T47D (cell line): ENCODE data around the gene ZNF578.
A peak's percentile ranks its signal among the peaks of the same experiment; 100 is the strongest.
"Not testable (repeated sequence)": the region's sequence is repeated elsewhere in the genome, so short reads cannot be mapped to it uniquely, and the experiment has no call there.

Source experiments
- DNase-seq, 2 experiments: peaks; one replicate each; pipeline versions ENCODE4 v3.0.0 to v3.0.0-alpha.2; 2011 to 2012; ENCODE audit warnings: low read depth in 1 of 2, low spot score in 1 of 2
- JUND ChIP-seq: IDR thresholded peaks from 2 replicates; pipeline ENCODE4 v1.6.1; 2012; ENCODE audit warnings: low read depth
- in situ Hi-C: cut with HindIII; loops from 2 replicates; pipeline ENCODE4 v1.10.0; 2016; ENCODE audit warnings: low sequenced_read_pairs, low pct_unique_long_range_greater_than_20kb

The ZNF578 gene

DNA sequence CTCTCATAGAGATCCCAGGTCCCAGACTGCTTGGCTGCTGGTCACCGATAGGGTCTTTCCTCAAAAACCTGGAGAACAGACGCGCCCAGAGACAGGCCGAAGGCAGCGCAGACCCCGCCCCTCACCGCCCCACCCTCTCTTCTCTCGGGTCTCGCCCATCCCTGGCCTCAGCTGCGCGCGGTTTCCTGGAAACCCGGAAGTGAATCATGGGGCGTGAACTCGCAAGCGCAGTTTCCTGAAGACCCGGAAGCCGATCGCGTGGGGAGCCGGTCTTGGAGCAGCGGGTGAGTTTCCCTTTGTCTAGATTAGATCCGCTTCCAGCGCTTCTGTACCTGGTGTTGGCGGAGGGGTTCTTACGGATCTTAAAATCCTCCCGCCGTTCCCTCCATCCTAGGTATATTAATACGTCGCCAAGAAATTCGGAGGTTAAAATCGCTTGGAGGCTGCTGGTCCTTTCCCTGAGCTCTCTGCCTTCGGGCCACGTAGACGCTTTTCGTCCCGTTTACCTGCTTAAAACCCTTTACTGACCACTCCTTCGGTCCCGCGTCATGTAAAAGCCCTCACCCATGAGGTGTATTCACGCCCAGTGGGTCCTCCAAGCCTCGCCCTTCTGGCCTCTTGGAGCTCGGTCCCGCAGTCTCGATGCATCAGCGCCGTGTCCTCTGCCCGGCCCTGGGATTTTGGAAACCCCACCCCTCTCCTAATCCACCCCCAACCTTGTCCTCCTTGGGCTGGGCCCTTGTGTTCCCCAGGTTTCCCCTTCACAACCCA lies at the start of gene ZNF578:
Gene ZNF578, plus strand, starts transcription at position 230 of the 771 bp plus-strand sequence. CDS start 48,293 bp downstream, outside the sequence.
- no peak for TF ChIP-seq JUND
- no peak for DNase-seq
- in situ Hi-C loops: no loop called here

DNA sequence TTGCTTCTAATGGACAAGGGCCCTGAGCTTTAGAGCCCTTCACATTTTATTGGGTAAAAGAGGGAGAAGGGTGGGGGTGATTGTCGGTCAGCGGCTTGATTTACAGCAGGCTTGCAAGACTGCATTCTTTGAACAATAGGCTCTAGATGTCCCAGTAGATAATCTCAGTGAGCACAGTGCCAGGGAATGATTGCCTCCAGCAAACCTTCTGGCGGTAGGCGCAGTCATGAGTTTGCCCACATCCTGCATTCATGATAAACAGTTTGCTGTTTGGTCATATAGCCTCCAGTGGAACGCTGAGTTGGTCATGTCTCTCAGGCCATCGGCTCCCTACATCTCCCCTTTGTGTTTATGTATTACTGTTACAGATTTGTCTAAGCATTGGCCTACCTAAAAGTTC lies 43.1 kb upstream of the ZNF578 start:
- no peak for TF ChIP-seq JUND
- in situ Hi-C loops: no loop called here
- DNase-seq: peak in 1 of 2 experiments; percentile 54

DNA sequence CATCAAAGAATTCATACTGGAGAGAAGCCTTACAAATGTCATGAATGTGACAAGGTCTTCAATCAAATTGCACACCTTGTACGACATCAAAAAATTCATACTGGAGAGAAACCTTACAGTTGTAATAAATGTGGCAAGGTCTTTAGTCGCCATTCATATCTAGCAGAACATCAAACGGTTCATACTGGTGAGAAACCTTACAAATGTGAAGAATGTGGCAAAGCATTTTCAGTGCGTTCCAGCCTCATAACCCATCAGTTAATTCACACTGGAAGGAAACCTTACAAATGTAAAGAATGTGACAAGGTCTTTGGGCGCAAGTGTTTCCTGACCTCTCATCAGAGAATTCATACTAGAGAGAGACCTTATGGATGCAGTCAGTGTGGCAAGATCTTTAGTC lies 37.6 kb upstream of the ZNF578 start:
- in situ Hi-C loops: no loop called here
- no peak for DNase-seq
- no peak for TF ChIP-seq JUND

DNA sequence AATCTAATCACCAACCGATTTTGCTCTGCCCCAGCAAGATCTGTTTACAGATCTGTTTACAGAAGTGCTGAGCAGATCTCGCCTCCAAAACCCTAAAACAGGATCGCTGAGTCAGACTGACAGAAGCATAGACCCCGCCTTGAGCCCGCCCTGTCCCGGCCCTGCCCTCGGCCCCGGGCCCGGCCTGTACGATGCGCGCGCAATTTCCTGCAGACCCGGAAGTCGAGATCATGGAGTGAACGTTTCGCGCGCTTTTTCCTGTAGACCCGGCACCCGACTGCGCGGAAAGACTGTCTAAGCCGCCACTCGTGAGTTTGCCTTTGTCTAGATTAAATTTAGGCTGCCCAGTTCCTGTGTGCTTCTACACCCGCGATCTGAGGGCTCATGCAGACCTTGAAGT lies 24.4 kb upstream of the ZNF578 start, which contains the start of gene ZNF534:
Gene ZNF534, plus strand, starts transcription at position 212 of the 400 bp plus-strand sequence. CDS start 2,327 bp downstream, outside the sequence.
- DNase-seq: no peak
- in situ Hi-C loops: no loop called here
- TF ChIP-seq JUND: no peak

DNA sequence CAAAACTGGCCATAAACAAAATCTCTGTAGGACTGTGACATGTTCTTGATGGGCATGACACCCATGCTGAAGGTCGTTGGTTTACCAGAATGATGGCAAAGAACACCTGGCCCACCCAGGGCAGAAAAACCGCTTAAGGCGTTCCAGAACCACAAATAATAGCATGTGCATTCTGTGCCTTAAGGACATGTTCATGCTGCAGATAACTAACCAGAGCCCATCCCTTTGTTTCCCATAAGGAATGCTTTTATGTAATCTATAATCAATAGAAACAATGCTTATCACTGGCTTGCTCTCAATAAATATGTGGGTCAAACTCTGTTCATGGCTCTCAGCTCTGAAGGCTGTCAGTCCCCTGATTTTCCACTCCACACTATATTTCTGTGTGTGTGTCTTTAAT lies 11.2 kb upstream of the ZNF578 start:
- no peak for DNase-seq
- in situ Hi-C loops: no loop called here
- TF ChIP-seq JUND: no peak

DNA sequence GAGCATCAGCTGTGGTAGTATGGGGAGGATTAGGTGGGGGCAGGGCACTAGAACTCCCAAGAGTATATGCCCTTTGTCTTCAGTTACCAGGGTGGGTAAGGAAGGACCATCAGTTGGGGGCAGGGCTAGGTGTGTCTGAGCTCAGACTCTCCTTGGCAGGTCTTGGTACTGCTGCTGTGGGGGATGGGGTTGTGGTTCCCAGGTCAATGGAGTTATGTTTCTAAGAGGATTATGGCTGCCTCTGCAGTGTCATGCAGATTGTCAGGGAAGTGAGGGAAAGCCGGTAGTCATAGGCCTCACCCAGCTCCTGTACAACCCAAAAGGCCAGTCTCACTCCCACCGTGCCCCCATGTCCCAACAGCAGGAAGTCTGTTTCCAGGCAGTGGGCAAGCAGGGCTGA lies 8.8 kb upstream of the ZNF578 start:
- DNase-seq: no peak
- in situ Hi-C loops: no loop called here
- no peak for TF ChIP-seq JUND

DNA sequence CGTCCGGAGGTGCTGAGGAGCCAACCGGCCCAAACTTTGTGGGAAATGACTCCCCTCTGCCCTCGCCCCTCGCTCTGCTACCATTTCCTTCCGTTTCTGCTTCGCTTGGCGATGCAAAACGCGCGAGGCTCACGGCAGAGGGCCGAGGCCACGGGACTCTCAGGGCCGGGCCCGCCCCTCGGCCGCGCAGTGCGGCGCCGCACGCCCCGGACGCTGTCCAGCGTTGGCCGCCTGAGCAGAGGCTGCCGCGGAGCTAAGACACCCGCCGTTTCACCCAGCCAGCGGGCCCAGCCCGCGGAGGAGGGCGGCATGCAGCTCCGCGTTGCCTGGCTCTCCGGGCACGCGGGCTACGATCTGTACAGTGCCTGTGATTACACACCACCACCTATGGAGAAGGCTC lies 2.1 kb upstream of the ZNF578 start:
- DNase-seq: no peak
- in situ Hi-C loops: no loop called here
- TF ChIP-seq JUND: no peak

DNA sequence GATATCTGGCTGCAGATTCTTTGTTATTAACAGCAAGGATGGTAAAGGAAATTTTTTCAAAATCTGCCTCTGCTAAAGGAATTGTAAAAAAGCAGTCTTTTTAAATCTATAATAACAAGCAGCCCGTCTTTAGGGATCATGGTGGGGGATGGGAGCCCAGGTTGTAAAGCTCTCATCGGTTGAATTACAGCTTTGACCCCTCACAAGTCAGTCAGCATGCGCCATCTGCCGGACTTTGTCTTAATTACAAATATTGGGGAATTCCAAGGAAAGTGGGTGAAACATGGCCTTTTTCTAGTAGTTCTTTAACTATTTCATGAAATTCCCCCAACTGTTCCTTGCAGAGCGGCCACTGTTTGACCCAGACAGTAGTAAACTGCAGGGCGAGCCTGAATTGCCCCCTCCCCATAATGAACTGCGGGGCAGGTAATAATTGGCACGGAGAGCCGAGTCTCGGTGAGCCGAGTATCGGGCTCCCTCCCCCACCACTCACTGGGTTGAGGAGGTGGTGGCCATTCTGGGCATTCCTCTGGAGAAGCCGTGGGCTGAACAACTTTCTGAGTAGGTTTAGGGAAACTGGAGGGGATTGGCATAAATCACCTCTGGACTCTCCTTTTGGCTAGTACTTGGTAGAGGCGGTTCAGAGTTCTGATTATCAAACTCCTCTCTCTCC lies 11.6 kb downstream of the ZNF578 start:
- in situ Hi-C loops: no loop called here

DNA sequence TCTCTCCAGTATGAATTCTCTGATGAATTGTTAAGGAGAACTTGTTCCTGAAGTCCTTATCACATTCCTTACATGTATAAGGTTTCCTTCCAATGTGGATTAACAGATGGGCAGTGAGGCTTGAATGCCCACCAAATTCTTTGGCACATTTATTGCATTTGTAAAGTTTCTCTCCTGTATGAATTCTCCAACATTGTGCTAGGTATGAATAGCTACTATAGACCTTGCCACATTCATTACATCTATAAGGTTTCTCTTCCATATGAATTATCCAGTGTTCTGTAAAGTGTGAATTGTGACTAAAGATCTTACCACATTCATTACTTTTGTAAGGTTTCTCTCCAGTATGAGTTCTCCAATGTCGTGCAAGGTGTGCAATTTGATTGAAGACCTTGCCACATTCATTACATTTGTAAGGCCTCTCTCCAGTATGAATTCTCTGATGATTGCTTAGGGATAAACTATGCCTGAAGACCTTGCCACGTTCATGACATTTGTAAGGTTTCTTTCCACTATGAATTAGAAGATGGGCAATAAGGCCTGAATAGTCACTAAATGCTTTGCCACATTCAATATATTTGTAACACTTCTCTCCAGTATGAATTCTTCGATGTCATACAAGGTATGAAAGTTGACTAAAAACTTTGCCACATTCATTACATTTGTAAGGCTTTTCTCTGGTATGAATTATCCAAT lies 20.4 kb downstream of the ZNF578 start:
- DNase-seq: no peak
- in situ Hi-C loops: no loop called here
- TF ChIP-seq JUND: no peak

More for the DNA sequence above, 11.6 kb downstream of the ZNF578 start:
- DNase-seq: peak; percentile 23 to 80
- TF ChIP-seq JUND: no peak

DNA sequence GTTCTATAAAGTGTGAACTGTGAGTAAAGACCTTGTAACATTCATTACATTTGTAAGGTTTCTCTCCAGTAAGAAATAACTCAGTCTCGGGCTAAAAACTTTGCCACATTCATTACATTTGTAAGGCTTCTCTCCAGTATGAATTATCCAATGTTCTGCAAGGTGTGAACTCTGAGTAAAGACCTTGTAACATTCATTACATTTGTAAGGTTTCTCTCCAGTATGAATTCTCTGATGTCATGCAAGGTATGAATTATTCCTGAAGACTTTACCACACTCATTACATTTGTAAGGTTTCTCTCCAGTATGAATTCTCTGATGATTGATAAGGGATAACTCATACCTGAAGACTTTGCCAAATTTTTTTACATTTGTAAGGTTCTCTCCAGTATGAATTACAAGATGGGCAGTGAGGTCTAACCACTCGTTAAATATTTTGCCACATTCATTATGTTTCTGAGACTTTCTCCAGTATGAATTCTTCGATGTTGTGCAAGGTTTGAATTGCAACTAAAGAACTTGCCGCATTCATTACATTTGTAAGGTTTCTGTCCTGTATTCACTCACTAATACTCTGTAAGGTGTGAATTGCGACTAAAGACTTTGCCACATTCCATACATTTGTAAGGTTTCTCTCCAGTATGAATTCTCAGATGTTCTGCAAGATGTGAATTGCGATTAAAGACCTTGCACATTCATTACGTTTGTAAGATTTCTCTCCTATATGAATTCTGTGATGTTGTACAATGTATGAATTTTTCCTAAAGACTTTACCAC lies 21.2 kb downstream of the ZNF578 start:
- in situ Hi-C loops: no loop called here
- DNase-seq: no peak
- TF ChIP-seq JUND: no peak

DNA sequence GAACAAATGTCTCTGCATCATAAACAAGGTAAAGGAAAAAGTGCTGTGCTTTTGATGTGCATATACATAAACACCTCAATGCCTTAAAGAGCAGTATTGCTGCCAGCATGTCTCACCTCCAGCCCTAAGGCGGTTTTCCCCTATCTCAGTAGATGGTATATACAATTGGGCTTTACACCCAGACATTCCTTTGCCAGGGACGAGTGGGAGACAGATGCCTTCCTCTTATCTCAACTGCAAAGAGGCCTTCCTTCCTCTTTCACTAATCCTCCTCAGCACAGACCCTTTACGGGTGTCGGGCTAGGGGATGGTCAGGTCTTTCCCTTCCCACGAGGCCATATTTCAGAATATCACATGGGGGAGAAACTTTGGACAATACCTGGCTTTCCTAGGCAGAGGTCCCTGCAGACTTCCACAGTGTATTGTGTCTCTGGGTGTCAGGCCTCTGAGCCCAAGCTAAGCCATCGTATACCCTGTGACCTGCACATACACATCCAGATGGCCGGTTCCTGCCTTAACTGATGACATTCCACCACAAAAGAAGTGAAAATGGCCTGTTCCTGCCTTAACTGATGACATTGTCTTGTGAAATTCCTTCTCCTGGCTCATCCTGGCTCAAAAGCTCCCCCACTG lies 30.9 kb downstream of the ZNF578 start:
- DNase-seq, in situ Hi-C loops: not testable (repeated sequence)

DNA sequence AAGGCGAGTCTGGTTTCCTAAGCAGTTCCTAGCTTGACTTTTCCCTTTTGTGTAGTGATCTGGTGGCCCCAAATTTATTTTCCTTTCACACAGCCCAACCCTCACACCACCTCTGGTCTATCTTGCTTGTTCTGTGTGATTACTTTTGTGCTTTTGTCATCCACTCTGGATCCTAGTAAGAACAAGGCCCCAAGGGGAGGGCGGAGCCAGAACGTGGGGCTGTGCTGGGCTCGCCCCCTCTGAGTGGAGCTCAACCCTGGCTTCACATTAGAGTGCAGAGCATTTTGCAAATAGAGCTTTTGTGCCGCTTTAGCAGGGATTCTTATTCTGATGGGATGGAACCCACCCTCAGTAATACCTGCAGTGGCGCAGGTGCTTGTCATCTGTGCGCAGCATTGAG lies 31.7 kb downstream of the ZNF578 start:
- in situ Hi-C loops, DNase-seq: not testable (repeated sequence)

DNA sequence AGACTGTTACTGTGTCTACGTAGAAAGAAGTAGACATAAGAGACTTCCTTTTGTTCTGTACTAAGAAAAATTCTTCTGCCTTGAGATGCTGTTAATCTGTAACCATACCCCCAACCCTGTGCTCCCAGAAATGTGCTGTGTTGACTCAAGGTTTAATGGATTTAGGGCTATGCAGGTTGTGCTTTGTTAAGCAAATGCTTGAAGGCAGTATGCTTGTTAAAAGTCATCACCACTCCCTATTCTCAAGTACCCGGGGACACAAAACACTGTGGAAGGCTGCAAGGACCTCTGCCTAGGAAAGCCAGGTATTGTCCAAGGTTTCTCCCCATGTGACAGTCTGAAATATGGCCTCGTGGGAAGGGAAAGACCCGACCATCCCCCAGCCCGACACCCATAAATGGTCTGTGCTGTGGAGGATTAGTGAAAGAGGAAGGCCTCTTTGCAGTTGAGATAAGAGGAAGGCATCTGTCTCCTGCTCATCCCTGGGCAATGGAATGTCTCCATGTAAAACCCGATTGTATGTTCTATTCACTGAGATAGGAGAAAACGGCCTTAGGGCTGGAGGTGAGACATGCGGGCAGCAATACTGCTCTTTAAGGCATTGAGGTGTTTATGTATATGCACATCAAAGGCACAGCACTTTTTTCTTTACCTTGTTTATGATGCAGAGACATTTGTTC lies 32.3 kb downstream of the ZNF578 start:
- DNase-seq, in situ Hi-C loops: not testable (repeated sequence)
